Renal cortical epithelial cell (primary cell): ENCODE data around the gene RNF213. TPM values are rescaled to one million over a fixed set of nuclear protein-coding genes. Genes with fewer than 3 reads are reported as not detected.
"Not testable (repeated sequence)": the region's sequence is repeated elsewhere in the genome, so short reads cannot be mapped to it uniquely, and the experiment has no call there.

ENCODE experiments used
- DNase-seq: peaks from one replicate; pipeline ENCODE4 v3.0.0-alpha.2; 2011; ENCODE audit warnings: low read depth
- total RNA-seq: library from RNA; depleted of rRNA; stranded (reverse); fragments of >200 nt; gene quantifications from 2 replicates; pipeline ENCODE4 v1.2.3, GENCODE V29; 2014

RNF213 gene
- total RNA-seq, 1 donor from 2014 or later: 763 TPM

- no peak for DNase-seq
Measured at GRCh38 chr17:80268427-80268826, 7.8 kb downstream of the RNF213 start.

GRCh38 chr17:80269405-80269807 is 8.8 kb downstream of the RNF213 start:
- no peak for DNase-seq

- DNase-seq: peak; percentile 27
Measured at GRCh38 chr17:80270104-80270503, 9.5 kb downstream of the RNF213 start.

GRCh38 chr17:80270836-80271235 is 10.2 kb downstream of the RNF213 start:
- no peak for DNase-seq

- DNase-seq: no peak
Measured at GRCh38 chr17:80272366-80272765, 11.7 kb downstream of the RNF213 start.

- no peak for DNase-seq
Measured at GRCh38 chr17:80274331-80274730, 13.7 kb downstream of the RNF213 start.

- no peak for DNase-seq
Measured at GRCh38 chr17:80274871-80275449, 14.3 kb downstream of the RNF213 start.

GRCh38 chr17:80275857-80276256 is 15.2 kb downstream of the RNF213 start:
- not testable (repeated sequence) for DNase-seq

GRCh38 chr17:80277751-80278671 is 17.4 kb downstream of the RNF213 start:
- no peak for DNase-seq

GRCh38 chr17:80279895-80280294 is 19.2 kb downstream of the RNF213 start:
- peak; percentile 72 for DNase-seq

- DNase-seq: no peak
Measured at GRCh38 chr17:80281516-80281915, 20.9 kb downstream of the RNF213 start.

- no peak for DNase-seq
Measured at GRCh38 chr17:80283116-80283852, 22.6 kb downstream of the RNF213 start.

- DNase-seq: no peak
Measured at GRCh38 chr17:80284631-80285030, 24.0 kb downstream of the RNF213 start.

GRCh38 chr17:80285237-80285920 is 24.7 kb downstream of the RNF213 start:
- no peak for DNase-seq

- no peak for DNase-seq
Measured at GRCh38 chr17:80286638-80286960, 25.9 kb downstream of the RNF213 start.

GRCh38 chr17:80287038-80287437 is 26.4 kb downstream of the RNF213 start:
- no peak for DNase-seq

GRCh38 chr17:80287806-80288567 is 27.3 kb downstream of the RNF213 start:
- DNase-seq: no peak

- no peak for DNase-seq
Measured at GRCh38 chr17:80289616-80290015, 29.0 kb downstream of the RNF213 start.

GRCh38 chr17:80290156-80290555 is 29.5 kb downstream of the RNF213 start:
- DNase-seq: no peak

GRCh38 chr17:80291260-80291659 is 30.6 kb downstream of the RNF213 start:
- no peak for DNase-seq
